Measurements from ENCODE around the gene TADA1.
A peak's percentile ranks its signal among the peaks of the same experiment; 100 is the strongest.

The TADA1 gene

GRCh38 chr1:166910396-166910994 lies 34.4 kb upstream of the TADA1 start:
- no peak overlapping the region for H3K27ac ChIP-seq
- H3K4me3 ChIP-seq (ENCODE audit: low read depth, low read length), result no peak overlapping the region
- TF ChIP-seq CTCF (IDR thresholded peaks at IDR 0.05; ENCODE audit: low read depth, low read length), result peak; percentile 62

DNA sequence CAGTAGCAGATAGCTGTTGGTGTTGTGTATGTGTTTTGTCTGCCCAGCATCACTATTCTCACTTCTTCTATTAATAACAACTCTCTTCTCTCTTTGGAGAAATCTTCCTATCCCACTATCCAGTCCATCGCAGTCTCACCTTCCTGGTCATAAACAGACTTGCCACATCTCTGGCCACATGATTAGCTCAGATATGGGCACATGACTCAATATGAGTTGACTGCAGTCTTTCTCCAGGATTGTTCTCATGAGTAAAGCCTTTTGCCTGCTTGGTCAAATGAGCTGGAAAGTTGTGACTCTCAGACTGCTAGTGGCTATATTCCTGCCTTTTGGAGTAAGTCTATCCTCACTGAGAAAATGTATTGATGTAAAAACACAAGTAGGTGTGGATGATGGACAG lies 32.9 kb upstream of the TADA1 start:
- no peaks in the 10 kb centered on the region for H3K36me3 ChIP-seq
- H3K9me3 ChIP-seq (ENCODE audit: severe bottlenecking), result no peaks in the 10 kb centered on the region
- H3K4me3 ChIP-seq (ENCODE audit: low read depth, low read length), result no peak overlapping the region
- H3K27me3 ChIP-seq (ENCODE audit: insufficient read depth, low read depth, severe bottlenecking), result no peaks in the 10 kb centered on the region
- H3K27ac ChIP-seq, result no peak overlapping the region
- DNase-seq, result no peak
- TF ChIP-seq CTCF (IDR thresholded peaks at IDR 0.05; ENCODE audit: low read depth, low read length), result no peak

More at GRCh38 chr1:166910396-166910994, 34.4 kb upstream of the TADA1 start:
- no peaks in the 10 kb centered on the region for H3K27me3 ChIP-seq (ENCODE audit: insufficient read depth, low read depth, severe bottlenecking)
- no peaks in the 10 kb centered on the region for H3K36me3 ChIP-seq
- H3K9me3 ChIP-seq (ENCODE audit: severe bottlenecking), result no peaks in the 10 kb centered on the region
- peak; percentile 49 for DNase-seq

DNA sequence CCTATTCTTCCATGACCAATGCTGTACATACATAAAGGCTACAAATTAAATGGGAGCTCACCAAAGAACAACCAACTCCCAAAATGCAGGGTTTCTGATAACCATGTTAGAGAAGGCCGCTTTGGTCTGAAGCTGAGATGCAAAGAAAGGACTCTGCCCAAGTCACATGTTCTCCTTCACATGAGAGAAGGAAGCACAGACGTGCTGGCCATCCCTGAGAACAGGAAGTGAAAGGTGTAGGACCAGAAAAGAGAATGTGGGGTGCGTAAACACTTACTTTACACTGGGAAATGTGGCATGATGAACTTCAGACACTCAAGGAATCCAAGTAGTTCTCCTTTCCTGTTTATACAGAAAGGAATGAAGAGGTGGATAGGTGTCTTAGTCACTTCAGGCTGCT lies 31.7 kb upstream of the TADA1 start:
- Histone ChIP-seq H3K27ac (no peak overlapping the region), H3K9me3 (ENCODE audit: severe bottlenecking) (no peaks in the 10 kb centered on the region), H3K4me3 (ENCODE audit: low read depth, low read length) (no peak overlapping the region), H3K27me3 (ENCODE audit: insufficient read depth, low read depth, severe bottlenecking) (no peaks in the 10 kb centered on the region), H3K36me3 (no peaks in the 10 kb centered on the region)
- no peak for TF ChIP-seq CTCF (IDR thresholded peaks at IDR 0.05; ENCODE audit: low read depth, low read length)
- no peak for DNase-seq

GRCh38 chr1:166907051-166907450 lies 31.0 kb upstream of the TADA1 start:
- no peak for DNase-seq
- no peaks in the 10 kb centered on the region for H3K27me3 ChIP-seq (ENCODE audit: insufficient read depth, low read depth, severe bottlenecking)

GRCh38 chr1:166906647-166907046 lies 30.6 kb upstream of the TADA1 start:
- DNase-seq, result no peak
- H3K4me3 ChIP-seq (ENCODE audit: low read depth, low read length), result no peak overlapping the region

More at GRCh38 chr1:166907051-166907450, 31.0 kb upstream of the TADA1 start:
- no peak overlapping the region for H3K27ac ChIP-seq
- H3K9me3 ChIP-seq (ENCODE audit: severe bottlenecking), result no peaks in the 10 kb centered on the region
- no peaks in the 10 kb centered on the region for H3K36me3 ChIP-seq
- no peak overlapping the region for H3K4me3 ChIP-seq (ENCODE audit: low read depth, low read length)
- TF ChIP-seq CTCF (IDR thresholded peaks at IDR 0.05; ENCODE audit: low read depth, low read length), result no peak

More at GRCh38 chr1:166906647-166907046, 30.6 kb upstream of the TADA1 start:
- no peak overlapping the region for H3K27ac ChIP-seq
- no peak for TF ChIP-seq CTCF (IDR thresholded peaks at IDR 0.05; ENCODE audit: low read depth, low read length)
- H3K36me3 ChIP-seq, result no peaks in the 10 kb centered on the region
- H3K9me3 ChIP-seq (ENCODE audit: severe bottlenecking), result no peaks in the 10 kb centered on the region
- H3K27me3 ChIP-seq (ENCODE audit: insufficient read depth, low read depth, severe bottlenecking), result no peaks in the 10 kb centered on the region
